T-helper 2 cell (primary cell): ENCODE measurements around the gene GRK1.

ENCODE experiments used
- DNase-seq, 5 experiments: peaks; one replicate each; pipeline versions ENCODE4 v3.0.0 to v3.0.0-alpha.2; 2012 to 2022

GRK1 gene

DNA sequence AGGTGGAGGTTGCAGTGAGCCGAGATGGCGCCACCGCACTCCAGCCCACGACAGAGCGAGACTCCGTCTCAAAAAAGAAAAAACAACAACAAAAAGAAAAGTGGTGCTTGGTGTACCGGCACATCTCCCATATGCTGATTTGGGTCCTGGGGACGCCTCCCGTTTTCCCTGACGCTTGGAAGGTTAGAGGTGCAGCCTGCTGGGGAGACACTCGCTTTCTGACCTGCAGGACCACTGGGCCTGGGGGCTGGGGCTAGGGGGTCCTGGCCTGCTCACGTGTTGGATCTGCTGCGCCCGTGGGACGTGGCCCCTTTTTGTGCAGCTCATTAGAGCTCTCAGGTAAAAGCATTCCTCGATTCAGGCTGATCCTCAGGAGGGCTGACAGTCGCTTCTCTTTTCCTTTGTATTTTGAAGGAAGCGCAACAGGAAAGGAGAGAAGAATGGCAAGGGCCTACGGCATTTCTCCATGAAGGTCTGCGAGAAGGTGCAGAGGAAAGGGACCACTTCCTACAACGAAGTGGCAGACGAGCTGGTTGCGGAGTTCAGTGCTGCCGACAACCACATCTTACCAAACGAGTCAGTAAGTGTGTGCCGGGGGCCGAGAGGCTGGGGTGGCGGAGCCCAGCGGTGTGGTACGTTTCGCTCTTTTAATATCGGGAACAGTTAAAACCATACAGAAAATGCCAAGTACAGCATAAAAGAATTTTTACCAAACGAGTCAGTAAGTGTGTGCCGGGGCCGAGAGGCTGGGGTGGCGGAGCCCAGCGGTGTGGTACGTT lies 34.1 kb upstream of the GRK1 start:
- no peak for DNase-seq

- no peak for DNase-seq
Measured at GRCh38 chr13:113633485-113633873, 33.5 kb upstream of the GRK1 start.

DNA sequence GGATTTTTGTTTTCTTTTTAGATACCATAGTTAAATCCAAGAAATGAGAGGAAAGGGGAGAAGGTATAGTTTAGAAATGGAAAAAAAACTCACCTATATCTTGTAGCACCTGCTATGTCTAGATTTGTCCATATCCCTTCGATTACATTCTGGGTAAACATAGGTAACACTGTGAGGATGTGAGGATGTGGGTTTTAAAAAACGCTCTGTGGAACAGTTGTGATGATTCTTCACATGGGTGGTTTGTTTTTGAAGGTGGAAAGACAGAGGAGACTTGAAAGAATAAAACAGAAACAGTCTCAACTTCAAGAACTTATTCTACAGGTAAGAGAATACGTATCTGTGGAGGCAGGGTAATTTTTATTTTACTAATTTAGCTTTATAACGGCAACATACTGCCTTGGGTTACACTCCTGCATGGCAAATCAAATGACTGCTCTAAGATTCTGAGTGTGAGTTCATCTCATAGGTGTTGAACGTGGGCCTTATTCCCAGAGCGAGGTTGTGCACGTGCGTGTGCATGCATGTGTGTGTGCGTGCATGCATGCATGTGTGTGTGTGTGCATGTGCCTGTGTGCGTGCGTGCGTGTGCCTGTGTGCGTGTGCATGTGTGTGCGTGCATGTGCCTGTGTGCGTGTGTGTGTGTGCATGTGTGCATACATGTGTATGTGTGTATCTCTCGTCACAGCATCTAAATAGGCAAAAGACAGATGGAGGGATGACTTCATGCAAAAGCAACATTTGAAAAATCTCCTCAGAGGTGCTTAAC lies 32.6 kb upstream of the GRK1 start:
- DNase-seq = no peak

GRCh38 chr13:113635048-113635420 lies 32.0 kb upstream of the GRK1 start:
- DNase-seq = no peak

DNA sequence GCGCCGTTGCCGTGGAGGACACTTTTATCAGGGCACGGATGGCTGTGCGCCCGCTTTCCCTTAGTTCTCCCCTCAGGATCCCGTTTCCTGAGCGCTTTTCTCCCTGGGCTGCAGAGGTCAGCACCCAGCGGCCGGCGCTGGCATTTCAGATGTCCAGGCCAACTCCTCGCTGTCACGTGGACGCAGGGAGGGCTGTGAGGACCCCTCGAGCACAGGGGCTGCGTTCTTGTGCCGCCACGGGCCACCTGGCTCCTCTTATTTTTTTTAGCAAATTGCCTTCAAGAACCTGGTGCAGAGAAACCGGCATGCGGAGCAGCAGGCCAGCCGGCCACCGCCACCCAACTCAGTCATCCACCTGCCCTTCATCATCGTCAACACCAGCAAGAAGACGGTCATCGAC lies 31.3 kb upstream of the GRK1 start:
- DNase-seq = no peak

DNA sequence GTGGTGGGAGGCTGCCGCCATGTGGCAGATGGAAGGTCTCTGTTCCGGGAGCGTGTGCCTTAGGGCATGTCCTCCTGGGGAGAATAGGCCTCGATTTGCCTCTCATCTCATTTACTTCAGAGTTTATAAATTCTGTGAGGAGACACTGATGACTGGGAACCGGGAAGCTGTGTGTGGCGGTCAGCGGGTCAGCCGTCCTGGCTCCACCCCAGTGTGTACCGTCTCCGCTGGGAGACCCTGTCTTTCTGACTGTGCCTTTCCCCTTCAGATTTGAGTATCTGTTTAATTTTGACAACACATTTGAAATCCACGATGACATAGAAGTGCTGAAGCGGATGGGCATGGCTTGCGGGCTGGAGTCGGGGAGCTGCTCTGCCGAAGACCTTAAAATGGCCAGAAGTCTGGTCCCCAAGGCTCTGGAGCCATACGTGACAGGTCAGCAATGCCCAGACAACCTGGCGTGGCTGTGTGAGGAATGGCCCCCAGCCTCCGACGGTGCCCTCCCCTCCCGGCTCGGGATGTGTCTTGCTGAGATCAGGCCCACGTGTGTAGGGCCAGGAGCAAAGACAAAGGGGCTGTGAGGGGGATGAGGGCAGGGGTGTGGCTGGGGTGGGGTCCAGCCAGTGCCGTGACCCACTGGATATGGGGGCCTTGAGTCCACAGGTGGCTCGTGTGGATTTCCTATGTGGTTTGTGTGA lies 30.6 kb upstream of the GRK1 start:
- no peak for DNase-seq

GRCh38 chr13:113637262-113638160 lies 29.5 kb upstream of the GRK1 start:
- DNase-seq = no peak

GRCh38 chr13:113638173-113638746 lies 28.8 kb upstream of the GRK1 start:
- DNase-seq = no peak

DNA sequence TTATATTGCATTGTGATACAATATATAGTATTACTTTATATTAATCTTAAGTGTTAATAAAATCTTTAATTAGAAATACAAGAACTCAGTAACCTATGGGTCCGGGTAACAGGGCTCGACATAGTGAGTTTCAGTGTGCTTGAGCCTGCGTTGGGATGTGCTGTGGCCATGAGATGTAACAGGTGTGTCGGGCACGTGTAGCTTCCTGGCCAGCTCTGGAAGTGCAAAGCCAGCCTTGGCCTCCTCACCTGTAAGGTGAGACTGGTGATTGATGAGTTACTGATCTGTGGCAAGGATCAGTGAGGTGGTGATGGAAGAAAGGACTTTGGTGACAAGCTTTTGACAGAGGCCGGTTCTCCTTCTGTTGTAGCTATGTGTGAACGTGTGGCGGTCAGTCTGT lies 28.2 kb upstream of the GRK1 start:
- DNase-seq = no peak

GRCh38 chr13:113639616-113640262 lies 27.3 kb upstream of the GRK1 start:
- no peak for DNase-seq

- DNase-seq = no peak
Measured at GRCh38 chr13:113641426-113641825, 25.6 kb upstream of the GRK1 start.

- DNase-seq = no peak
Measured at GRCh38 chr13:113642563-113642962, 24.5 kb upstream of the GRK1 start.

DNA sequence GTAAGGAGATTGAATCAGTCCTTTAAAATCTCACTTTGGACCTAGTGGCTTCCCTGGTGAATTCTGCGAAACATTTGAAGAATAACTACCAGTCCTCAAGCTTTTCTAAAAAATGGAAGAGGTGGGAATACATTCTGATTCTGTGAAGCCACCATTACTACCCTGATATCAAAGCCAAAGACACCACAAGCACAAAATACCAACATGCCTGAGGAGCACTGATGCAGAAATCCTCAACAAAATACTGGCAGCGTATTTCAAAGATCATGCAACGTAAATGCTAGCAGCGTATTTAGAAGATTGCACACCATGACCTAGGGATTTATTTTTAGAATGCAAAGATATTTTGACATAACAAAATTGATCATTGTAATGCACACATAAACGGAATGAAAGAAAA lies 23.4 kb upstream of the GRK1 start:
- DNase-seq = no peak

GRCh38 chr13:113644800-113645199 lies 22.2 kb upstream of the GRK1 start:
- DNase-seq = no peak

DNA sequence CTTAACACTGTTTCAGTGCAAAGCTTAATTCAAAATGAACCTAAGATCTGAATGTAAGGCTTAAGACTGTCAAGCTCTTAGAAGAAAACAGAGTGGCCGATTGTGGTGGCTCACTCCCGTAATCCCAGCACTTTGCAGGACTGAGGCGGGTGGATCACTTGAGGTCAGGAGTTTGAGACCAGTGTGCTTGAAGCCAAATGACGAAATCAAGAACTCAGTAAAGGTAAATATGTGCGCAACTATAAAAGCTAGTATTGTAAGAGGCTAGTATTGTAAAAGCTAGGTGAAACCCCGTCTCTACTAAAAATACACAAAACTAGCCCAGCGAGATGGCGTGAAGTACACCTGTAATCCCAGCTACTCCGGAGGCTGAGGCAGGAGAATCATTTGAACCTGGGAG lies 21.7 kb upstream of the GRK1 start:
- DNase-seq = no peak

DNA sequence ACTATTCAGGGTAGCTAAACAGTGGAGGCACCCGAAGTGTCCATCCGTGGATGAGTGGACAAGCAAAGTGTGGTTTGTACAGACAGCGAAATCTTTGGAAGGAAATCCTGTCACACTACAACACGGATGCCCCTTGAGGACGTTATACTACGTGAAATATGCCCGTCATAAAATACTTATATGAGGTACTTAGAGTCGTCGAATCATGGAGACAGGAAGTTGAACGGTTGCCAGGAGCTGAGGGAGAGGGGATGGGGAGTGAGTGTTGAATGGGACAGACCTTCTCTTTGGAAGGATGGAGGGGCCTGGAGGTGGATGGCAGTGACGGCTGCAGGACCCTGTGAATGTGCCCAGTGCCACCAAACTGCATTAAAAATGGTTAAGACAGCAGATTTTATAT lies 20.6 kb upstream of the GRK1 start:
- DNase-seq = no peak

GRCh38 chr13:113646921-113647340 lies 20.1 kb upstream of the GRK1 start:
- DNase-seq = no peak

DNA sequence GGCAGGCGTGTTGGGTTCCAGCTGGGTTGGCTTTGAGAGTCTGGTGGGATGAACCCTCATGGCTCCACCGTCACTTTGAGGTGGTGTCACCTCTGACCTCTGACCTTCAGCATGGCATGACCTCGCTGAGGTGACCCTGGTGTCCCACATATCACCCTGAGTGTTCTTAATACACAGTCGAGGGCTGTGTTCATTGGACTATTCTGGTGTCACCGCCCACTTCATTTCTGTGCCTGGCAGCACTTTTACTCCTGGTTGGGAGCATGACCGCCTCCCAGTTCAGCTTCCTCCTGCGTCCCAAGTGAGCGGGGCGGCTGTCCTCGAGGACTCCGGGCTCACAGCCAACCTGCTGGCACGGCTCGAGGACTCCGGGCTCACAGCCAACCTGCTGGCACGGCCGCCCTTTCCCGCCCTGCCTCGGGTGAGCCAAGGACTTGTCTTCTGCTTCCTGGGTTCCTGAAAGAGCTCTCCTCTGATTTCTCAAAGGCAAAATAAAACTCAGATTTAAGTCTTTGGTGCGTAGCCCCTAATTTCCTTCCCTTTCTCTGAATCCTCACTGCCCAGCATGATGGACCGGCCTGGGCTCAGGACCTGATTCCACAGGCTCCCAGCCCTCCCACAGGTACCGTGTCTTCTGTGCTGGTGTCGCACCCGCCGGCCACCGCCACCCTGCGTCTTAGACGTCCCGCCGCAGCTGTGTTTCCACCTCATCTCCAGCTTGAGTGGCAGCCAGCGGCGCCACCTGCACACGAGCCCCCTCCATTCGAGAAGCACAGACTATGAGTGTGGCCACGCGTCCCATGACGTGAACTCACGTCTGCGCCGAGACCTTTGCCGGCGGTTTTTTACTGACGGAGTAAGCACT lies 19.4 kb upstream of the GRK1 start:
- DNase-seq = peak in 1 of 5 experiments; percentile 5

DNA sequence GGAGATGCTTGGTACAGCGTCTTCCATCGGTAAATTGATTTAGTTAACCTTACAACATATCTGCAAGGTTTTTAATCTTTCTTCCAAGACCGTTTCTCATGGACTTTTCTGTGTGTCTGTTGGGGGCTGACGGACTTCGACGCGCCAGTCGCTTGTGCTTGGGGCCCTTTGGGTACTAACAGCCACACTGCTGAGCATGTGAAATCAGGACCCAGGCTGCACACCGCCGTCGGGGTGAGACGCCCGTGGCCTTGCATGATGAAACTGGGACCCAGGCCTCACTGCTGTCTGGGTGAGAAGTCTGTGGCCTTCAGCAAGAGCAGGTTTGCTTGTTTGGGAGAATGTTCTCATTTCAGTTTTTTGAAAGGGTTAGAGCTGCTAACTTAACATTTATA lies 18.8 kb upstream of the GRK1 start:
- DNase-seq = no peak

DNA sequence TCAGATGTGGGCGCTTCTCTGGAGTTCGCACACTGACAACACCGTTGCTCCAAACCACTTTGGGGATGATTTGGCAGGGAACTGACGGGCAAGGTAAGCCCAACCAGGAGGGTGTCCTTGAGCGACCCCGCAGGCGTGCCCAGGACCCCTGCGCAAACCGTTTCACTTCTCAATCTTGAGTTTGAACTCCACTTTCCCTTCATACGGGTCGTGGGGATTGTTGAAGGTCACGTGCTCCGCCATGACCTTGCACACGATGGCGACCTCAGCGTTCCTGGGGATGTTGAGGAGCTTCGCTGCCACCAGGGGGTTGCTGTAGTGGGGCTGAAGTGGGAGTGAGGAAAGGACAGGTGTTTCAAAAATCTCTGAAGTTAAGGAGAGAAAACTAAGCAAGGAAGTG lies 17.8 kb upstream of the GRK1 start:
- DNase-seq = no peak

GRCh38 chr13:113650275-113650674 lies 16.7 kb upstream of the GRK1 start:
- DNase-seq = no peak
